Heart left ventricle (tissue), 16 donors: ENCODE results near the gene RPS15. TPM values are rescaled to one million over a fixed set of nuclear protein-coding genes. Genes with fewer than 3 reads are reported as not detected.
A peak's percentile ranks its signal among the peaks of the same experiment; 100 is the strongest.

Source experiments
- ATAC-seq, 4 donors: fragments of 200-7000 bp; cut with Tn5 transposase; one replicate each; pipeline ENCODE4 v1.9.1; 2020 to 2022; ENCODE audit warnings: moderate library complexity in 4 of 4, mild to moderate bottlenecking in 3 of 4, moderate number of reproducible peaks in 1 of 4
- DNase-seq, 5 donors: peaks; one replicate each; pipeline ENCODE4 v3.0.0-alpha.2; 2020
- H3K27ac ChIP-seq, 12 donors: fragments of 200-600 bp; sonication (generic) in 4 of 12; one replicate each; pipeline versions ENCODE4 v1.5.0 to v1.8.0; 2016 to 2022; ENCODE audit warnings: mild to moderate bottlenecking in 2 of 12
- H3K27me3 ChIP-seq, 9 donors: fragments of 200-600 bp; sonication (generic) in 2 of 9; one replicate each; pipeline versions ENCODE4 v1.5.1 to v1.8.0; 2016 to 2022; ENCODE audit warnings: mild to moderate bottlenecking in 3 of 9
- H3K36me3 ChIP-seq, 9 donors: fragments of 200-600 bp; sonication (generic) in 2 of 9; one replicate each; pipeline versions ENCODE4 v1.5.0 to v1.8.0; 2018 to 2022; ENCODE audit warnings: mild to moderate bottlenecking in 2 of 9
- H3K4me1 ChIP-seq, 12 donors: fragments of 200-600 bp; sonication (generic) in 4 of 12; one replicate each; pipeline versions ENCODE4 v1.5.0 to v1.8.0; 2016 to 2022; ENCODE audit warnings: mild to moderate bottlenecking in 3 of 12
- H3K4me3 ChIP-seq, 12 donors: fragments of 200-600 bp; sonication (generic) in 4 of 12; one replicate each; pipeline versions ENCODE4 v1.5.0 to v1.8.0; 2017 to 2022; ENCODE audit warnings: mild to moderate bottlenecking in 9 of 12, moderate library complexity in 4 of 12
- H3K9me3 ChIP-seq, 12 donors: fragments of 200-600 bp; sonication (generic) in 4 of 12; one replicate each; pipeline versions ENCODE4 v1.5.0 to v1.8.0; 2016 to 2022; ENCODE audit warnings: mild to moderate bottlenecking in 1 of 12
- POLR2A ChIP-seq, 2 donors: fragments of 450-650 bp; IDR thresholded peaks; one replicate each; pipeline ENCODE4 v1.6.1; 2017; ENCODE audit warnings: antibody characterized with exemption in 2 of 2, mild to moderate bottlenecking in 2 of 2, moderate library complexity in 2 of 2
- WGBS, 4 donors: extraction: QIAGEN DNeasy Blood & Tissue Kit in 2 of 4; methylation state at CpG; one replicate each; pipeline versions ENCODE4 v1.1.5 to v1.1.7; 2013 to 2018; 5-methylcytosine and 5-hydroxymethylcytosine counted together
- intact Hi-C, 10 donors: fragments of 100-400 bp; cut with DNase I; formaldehyde crosslinking; loops; one replicate each; pipeline versions ENCODE4 v1.11.1 to v1.14.2; 2022
- polyA plus RNA-seq, 2 donors: library from polyadenylated mRNA; stranded (reverse); fragments of 200-250 nt; gene quantifications; one replicate each; pipeline ENCODE4 v1.2.3, GENCODE V29; 2013
- total RNA-seq, 9 donors: library from RNA; depleted of rRNA in 2 of 9; stranded (reverse); fragments of >200 nt in 2 of 9; fragmentation: NEBNext Ultra II Directional in 3 of 9; extraction: Animal tissue kit (Norgen Biotek cat#: 25700) in 3 of 9; gene quantifications; one replicate each; pipeline versions ENCODE4 v1.1.0 to v1.2.4, GENCODE V29; 2016 to 2023
- TF ChIP-seq, protein P1 (sequence below), 12 donors: fragments of 200-600 bp; sonication (generic) in 4 of 12; IDR thresholded peaks; one replicate each; pipeline versions ENCODE4 v1.5.0 to v1.8.0; 2018 to 2022; ENCODE audit warnings: antibody characterized with exemption in 12 of 12, mild to moderate bottlenecking in 5 of 12
- donor health status: ischemic (EF 13 %, LVEDD 7.1; RV severe dilation, severe dysfunction).
- donor health status: healthy with polysubstance abuse.
- donor health status: DM: no; HTN: yes; CAD: no.
- donor health status: DM: no; HTN: no; CAD: no.
- donor health status: ischemic (EF 25% LVEDD 6.9; RV normal size, moderate dysfunction).
- donor health status: ischemic (EF 25% LVEDD 5.7; RV mildly dilated, moderate dysfunction).
- donor health status: healthy.
- donor health status: DM: yes; HTN: yes; CAD: no.
- donor health status: ischemic (EF 35%, LVEDD 5.7; RV mildly dilated, moderate dysfunction).
- donor health status: nonischemic (EF 11% LVEDD 7.7; RV severe dilation, severe dysfunction).
- donor health status: DM: yes; HTN: yes; CAD: no.
- donor health status: PGD.
- donor health status: ischemic (EF 29% LVEDD 5.4; RV normal size, mild dysfunction).
- donor health status: nonischemic (EF 23%, LVEDD 6.1; RV moderate dilation, normal function).

Gene RPS15
- total and polyA plus RNA-seq, 11 donors = 468 to 2,683 (median 679) TPM

DNA sequence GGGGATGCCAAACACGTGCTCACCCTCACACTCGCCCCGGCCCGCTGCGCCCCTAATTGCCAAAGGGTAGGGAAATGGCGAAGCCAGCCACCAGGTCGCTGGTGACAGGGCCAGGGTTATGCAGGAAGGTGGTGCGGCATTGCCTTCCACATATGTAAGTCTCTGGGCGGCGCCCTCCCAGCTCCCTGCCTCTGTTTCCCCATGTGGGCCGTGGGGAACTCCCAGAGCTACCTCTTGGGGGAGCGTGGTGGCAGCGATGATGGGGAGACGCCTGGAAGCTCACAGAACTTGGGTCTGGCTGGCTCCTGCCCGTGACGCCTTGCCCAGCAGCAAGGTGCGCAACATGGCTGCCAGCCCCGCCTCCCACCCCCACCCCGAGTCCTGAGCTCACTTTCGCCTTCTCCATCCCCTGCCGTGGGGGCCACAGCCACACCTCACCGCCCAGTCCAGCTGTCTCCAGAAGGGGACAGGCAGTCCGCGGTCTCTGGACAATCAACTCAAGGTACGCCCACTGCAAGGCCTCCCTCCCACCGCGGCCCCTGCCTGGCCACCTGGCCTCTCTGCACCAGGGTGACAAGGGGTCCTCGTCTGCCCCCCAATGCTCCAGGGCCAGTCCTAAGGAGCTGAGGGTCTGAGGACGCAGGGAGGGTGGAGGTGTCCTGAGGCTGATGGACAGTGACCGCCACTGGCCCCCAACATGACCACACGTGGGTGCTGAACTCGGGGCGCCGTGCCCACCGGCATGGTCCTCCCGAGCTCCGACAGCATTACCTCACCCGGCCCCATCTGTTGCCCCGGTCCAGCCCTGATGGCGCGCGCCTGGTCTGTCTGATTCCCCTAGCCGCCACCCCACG lies 34.3 kb downstream of the RPS15 start:
- no peaks in the 10 kb centered on the region for H3K9me3 ChIP-seq
- H3K27me3 ChIP-seq = peaks cover 18 to 60% (median 42%) of the 10 kb centered on the region in 9 donors
- H3K4me1 ChIP-seq = peaks cover 15 to 68% (median 43%) of the 10 kb centered on the region in 12 donors
- no peak for ATAC-seq
- WGBS, 4 donors = 48 to 60% (median 51%) methylated on average over 27 to 44 of the region's 44 CpGs
- intact Hi-C loops = no loop called here
- no peak overlapping the region for H3K4me3 ChIP-seq
- H3K27ac ChIP-seq = no peak overlapping the region
- no peak for TF ChIP-seq POLR2A (IDR thresholded peaks at IDR 0.05)
- TF ChIP-seq, protein P1, sequence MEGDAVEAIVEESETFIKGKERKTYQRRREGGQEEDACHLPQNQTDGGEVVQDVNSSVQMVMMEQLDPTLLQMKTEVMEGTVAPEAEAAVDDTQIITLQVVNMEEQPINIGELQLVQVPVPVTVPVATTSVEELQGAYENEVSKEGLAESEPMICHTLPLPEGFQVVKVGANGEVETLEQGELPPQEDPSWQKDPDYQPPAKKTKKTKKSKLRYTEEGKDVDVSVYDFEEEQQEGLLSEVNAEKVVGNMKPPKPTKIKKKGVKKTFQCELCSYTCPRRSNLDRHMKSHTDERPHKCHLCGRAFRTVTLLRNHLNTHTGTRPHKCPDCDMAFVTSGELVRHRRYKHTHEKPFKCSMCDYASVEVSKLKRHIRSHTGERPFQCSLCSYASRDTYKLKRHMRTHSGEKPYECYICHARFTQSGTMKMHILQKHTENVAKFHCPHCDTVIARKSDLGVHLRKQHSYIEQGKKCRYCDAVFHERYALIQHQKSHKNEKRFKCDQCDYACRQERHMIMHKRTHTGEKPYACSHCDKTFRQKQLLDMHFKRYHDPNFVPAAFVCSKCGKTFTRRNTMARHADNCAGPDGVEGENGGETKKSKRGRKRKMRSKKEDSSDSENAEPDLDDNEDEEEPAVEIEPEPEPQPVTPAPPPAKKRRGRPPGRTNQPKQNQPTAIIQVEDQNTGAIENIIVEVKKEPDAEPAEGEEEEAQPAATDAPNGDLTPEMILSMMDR (IDR thresholded peaks at IDR 0.05) = no peak
- peak in 1 of 5 donors; percentile 21 for DNase-seq
- H3K36me3 ChIP-seq = peaks cover 0 to 31% (median 2%) of the 10 kb centered on the region in 9 donors

DNA sequence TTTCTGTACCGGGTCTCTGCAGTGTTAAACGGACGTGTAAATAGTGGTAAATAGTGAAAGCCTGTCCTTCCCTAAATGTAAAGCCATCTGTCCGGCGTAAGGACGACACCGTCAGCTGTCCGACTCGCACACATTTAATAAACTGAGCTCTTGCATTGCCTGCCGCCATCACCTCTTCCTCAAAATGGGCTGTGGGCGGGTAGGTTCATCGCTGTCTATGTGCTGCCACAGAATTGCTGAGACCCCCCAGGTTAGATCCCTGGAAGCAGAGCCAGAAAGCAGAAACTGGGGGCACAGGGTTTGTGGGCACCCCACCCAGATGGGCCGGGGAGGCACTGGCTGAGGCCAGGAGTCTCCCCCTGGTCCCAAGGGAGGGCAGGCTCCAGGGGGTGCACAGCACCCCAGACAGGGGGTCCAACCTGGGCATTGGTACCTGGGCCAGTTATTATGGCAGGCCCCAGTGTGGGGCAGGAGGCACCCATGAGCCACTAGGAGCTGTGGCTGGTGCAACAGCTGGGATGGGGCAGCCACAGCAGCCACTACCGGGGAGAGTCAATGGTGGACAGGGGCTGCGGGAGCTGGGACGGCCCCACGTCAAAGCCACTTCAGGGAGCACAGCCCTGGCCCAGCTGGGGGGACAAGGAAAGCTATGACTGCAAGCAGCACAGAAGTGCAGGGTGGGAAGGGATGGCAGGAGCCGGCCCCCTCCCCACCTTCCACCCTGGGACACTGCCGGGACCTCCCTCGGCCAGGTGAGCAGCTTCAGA lies 35.1 kb downstream of the RPS15 start:
- peak in 1 of 5 donors; percentile 16 for DNase-seq
- Histone ChIP-seq H3K4me1 (peaks cover 15 to 66% (median 43%) of the 10 kb centered on the region in 12 donors), H3K27me3 (peaks cover 10 to 52% (median 35%) of the 10 kb centered on the region in 9 donors), H3K27ac (no peak overlapping the region), H3K4me3 (no peak overlapping the region), H3K9me3 (no peaks in the 10 kb centered on the region), H3K36me3 (peaks cover 0 to 33% (median 3%) of the 10 kb centered on the region in 9 donors)
- intact Hi-C loops = no loop called here
- WGBS, 4 donors = 65 to 77% (median 76%) methylated on average over 14 to 20 of the region's 20 CpGs
- no peak for ATAC-seq
- TF ChIP-seq POLR2A (IDR thresholded peaks at IDR 0.05) = no peak
- TF ChIP-seq, protein P1 (IDR thresholded peaks at IDR 0.05) = no peak

DNA sequence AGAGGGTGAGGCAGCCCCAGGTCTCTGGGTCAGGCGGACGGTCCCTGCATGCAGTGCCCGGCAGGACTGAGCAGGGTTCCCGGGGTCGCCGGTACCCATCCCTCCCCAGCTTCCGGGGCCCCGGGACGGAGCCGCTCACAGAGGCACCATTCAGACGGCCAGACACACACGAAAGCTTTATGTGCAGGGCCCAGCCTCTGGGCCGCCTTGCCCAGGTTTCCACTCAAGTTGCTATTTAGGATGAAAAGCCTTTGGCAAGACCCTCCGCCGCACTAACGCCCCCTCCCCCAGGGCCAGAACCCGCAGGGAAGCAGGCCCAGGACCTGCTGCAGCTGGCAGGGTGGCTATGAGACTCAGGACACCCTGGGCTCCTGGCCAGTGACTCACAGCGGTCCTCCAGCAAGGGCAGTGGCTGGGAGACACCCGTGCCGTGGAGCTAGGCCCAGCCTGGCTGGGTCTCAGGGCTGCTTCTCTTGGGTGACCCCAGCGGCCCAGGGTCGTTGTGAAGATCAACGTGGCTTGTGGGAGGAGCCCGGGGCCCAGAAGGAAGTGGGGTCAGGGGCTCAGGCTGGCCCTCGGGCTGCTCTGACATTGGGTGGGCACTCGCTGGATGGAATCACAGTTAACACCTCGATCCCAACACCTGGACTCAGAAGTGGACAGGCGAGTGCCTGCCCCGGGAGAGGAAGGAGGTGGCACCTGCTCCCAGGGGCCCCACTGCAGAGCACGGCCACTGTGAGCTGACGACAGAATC lies 36.0 kb downstream of the RPS15 start:
- TF ChIP-seq, protein P1 (IDR thresholded peaks at IDR 0.05) = no peak
- TF ChIP-seq POLR2A (IDR thresholded peaks at IDR 0.05) = no peak
- peak in 3 of 4 donors; percentile 12 to 47 (median 20) for ATAC-seq
- intact Hi-C loops = no loop called here
- peaks cover 6 to 43% (median 32%) of the 10 kb centered on the region in 9 donors for H3K27me3 ChIP-seq
- no peak overlapping the region for H3K4me3 ChIP-seq
- 69 to 78% (median 72%) methylated on average over 25 to 31 of the region's 31 CpGs for WGBS, 4 donors
- H3K4me1 ChIP-seq = peaks cover 15 to 63% (median 42%) of the 10 kb centered on the region in 12 donors
- no peaks in the 10 kb centered on the region for H3K9me3 ChIP-seq
- peaks cover 0 to 33% (median 3%) of the 10 kb centered on the region in 9 donors for H3K36me3 ChIP-seq
- H3K27ac ChIP-seq = peak overlapping the region in 6 of 12 donors; percentile 23 to 60 (median 49)
- DNase-seq = peak in 4 of 5 donors; percentile 14 to 71 (median 49)
